Hepatocyte (in vitro differentiated cells): ENCODE data around the gene SENP7. TPM values are rescaled to one million over a fixed set of nuclear protein-coding genes. Genes with fewer than 3 reads are reported as not detected.
"Not testable (repeated sequence)": the region's sequence is repeated elsewhere in the genome, so short reads cannot be mapped to it uniquely, and the experiment has no call there.

Experiments
- DNase-seq: peaks from one replicate; pipeline ENCODE4 v3.0.0-alpha.2; 2016; ENCODE audit warnings: low spot score
- H2AFZ ChIP-seq: fragments of 200-600 bp; sonication (generic); 2 replicates; pipeline ENCODE4 v1.6.0; 2016; ENCODE audit warnings: antibody characterized with exemption, mild to moderate bottlenecking
- H3K27ac ChIP-seq: fragments of 200-600 bp; sonication (generic); 2 replicates; pipeline ENCODE4 v1.5.1; 2016; ENCODE audit warnings: mild to moderate bottlenecking
- H3K27me3 ChIP-seq: fragments of 200-600 bp; sonication (generic); 2 replicates; pipeline ENCODE4 v1.6.1; 2016
- H3K36me3 ChIP-seq: fragments of 200-600 bp; sonication (generic); replicated peaks from 2 replicates; pipeline ENCODE4 v1.5.1; 2016; ENCODE audit warnings: low read depth; ENCODE audit not compliant: insufficient read depth
- H3K4me1 ChIP-seq: fragments of 200-600 bp; sonication (generic); 2 replicates; pipeline ENCODE4 v1.5.1; 2016; ENCODE audit warnings: mild to moderate bottlenecking, moderate library complexity; ENCODE audit not compliant: insufficient read depth
- H3K4me2 ChIP-seq: fragments of 200-600 bp; sonication (generic); 2 replicates; pipeline ENCODE4 v1.6.0; 2016
- H3K4me3 ChIP-seq: fragments of 200-600 bp; sonication (generic); 2 replicates; pipeline ENCODE4 v1.5.1; 2016; ENCODE audit warnings: mild to moderate bottlenecking
- H3K79me2 ChIP-seq: fragments of 200-600 bp; sonication (generic); 2 replicates; pipeline ENCODE4 v1.6.0; 2017; ENCODE audit warnings: mild to moderate bottlenecking
- H3K9me2 ChIP-seq: fragments of 200-600 bp; sonication (generic); replicated peaks from 2 replicates; pipeline ENCODE4 v1.6.0; 2017; ENCODE audit warnings: mild to moderate bottlenecking; ENCODE audit not compliant: insufficient read depth
- H3K9me3 ChIP-seq: fragments of 200-600 bp; sonication (generic); 2 replicates; pipeline ENCODE4 v1.5.1; 2016; ENCODE audit warnings: low read depth, mild to moderate bottlenecking
- H4K20me1 ChIP-seq: fragments of 200-600 bp; sonication (generic); 2 replicates; pipeline ENCODE4 v1.6.0; 2016; ENCODE audit warnings: mild to moderate bottlenecking; ENCODE audit not compliant: insufficient read depth, poor library complexity, severe bottlenecking
- CTCF ChIP-seq: fragments of 200-600 bp; sonication (generic); IDR thresholded peaks from 2 replicates; pipeline ENCODE4 v1.5.1; 2016; ENCODE audit warnings: antibody characterized with exemption, mild to moderate bottlenecking; ENCODE audit not compliant: poor library complexity
- EZH2 ChIP-seq: fragments of 200-600 bp; sonication (generic); IDR thresholded peaks from 2 replicates; pipeline ENCODE4 v1.6.1; 2016; ENCODE audit warnings: antibody characterized with exemption, mild to moderate bottlenecking, borderline replicate concordance
- EZH2phosphoT487 ChIP-seq: fragments of 200-600 bp; sonication (generic); IDR thresholded peaks from one replicate; pipeline ENCODE4 v1.6.1; 2018; ENCODE audit warnings: antibody characterized with exemption, mild to moderate bottlenecking, low read depth, moderate library complexity; ENCODE audit not compliant: unreplicated experiment, severe bottlenecking
- whole genome bisulfite sequencing: methylation state at CpG from one replicate; pipeline ENCODE4 v1.1.6; 2016; ENCODE audit warnings: low lambda C conversion rate; ENCODE audit errors: missing lambda C conversion rate; 5-methylcytosine and 5-hydroxymethylcytosine counted together
- polyA plus RNA-seq: library from polyadenylated mRNA; unstranded; fragments of >200 nt; fragmentation: Nextera tagmentation; extraction: Ambion mirVana; gene quantifications from 2 replicates; pipeline ENCODE4 v1.2.1, GENCODE V29; 2016
- total RNA-seq: library from RNA; depleted of rRNA; stranded (reverse); fragments of >200 nt; gene quantifications from 2 replicates; pipeline ENCODE4 v1.2.3, GENCODE V29; 2014

SENP7 gene
- total and polyA plus RNA-seq, 2 experiments from 2014 or later, result 7.7 to 40.9 TPM

- H3K79me2 ChIP-seq, result no peaks in the 10 kb centered on the region
- H3K9me2 ChIP-seq, result no peaks in the 10 kb centered on the region
- no peaks in the 10 kb centered on the region for H3K27me3 ChIP-seq
- H3K4me3 ChIP-seq, result no peak overlapping the region
- H3K4me2 ChIP-seq, result no peak overlapping the region
- H4K20me1 ChIP-seq, result no peaks in the 10 kb centered on the region
- H3K4me1 ChIP-seq, result no peaks in the 10 kb centered on the region
- TF ChIP-seq EZH2 (no peak), EZH2phosphoT487 (no peak)
- no peaks in the 10 kb centered on the region for H3K36me3 ChIP-seq
- no peaks in the 10 kb centered on the region for H3K9me3 ChIP-seq
- no peak overlapping the region for H3K27ac ChIP-seq
- H2AFZ ChIP-seq, result no peak overlapping the region
- DNase-seq, result no peak
These were observed 29.9 kb upstream of the SENP7 start for GRCh38 chr3:101542957-101543356.

GRCh38 chr3:101536955-101537354 is 23.9 kb upstream of the SENP7 start:
- H3K9me2 ChIP-seq, H3K4me3 ChIP-seq, H3K79me2 ChIP-seq, H4K20me1 ChIP-seq, H3K36me3 ChIP-seq, H2AFZ ChIP-seq, H3K4me2 ChIP-seq, DNase-seq, H3K9me3 ChIP-seq, H3K27ac ChIP-seq, H3K27me3 ChIP-seq: not testable (repeated sequence)
- 88% methylated on average over 1 of the region's 1 CpG for WGBS
- peaks cover 26% of the 10 kb centered on the region for H3K4me1 ChIP-seq

GRCh38 chr3:101536266-101536665 is 23.3 kb upstream of the SENP7 start:
- TF ChIP-seq EZH2 (no peak), EZH2phosphoT487 (no peak), CTCF (no peak)
- 86% methylated on average over 1 of the region's 1 CpG for WGBS
- Histone ChIP-seq H2AFZ (no peak overlapping the region), H3K27ac (no peak overlapping the region), H3K4me2 (no peak overlapping the region), H3K4me1 (peaks cover 26% of the 10 kb centered on the region), H3K36me3 (no peaks in the 10 kb centered on the region), H4K20me1 (no peaks in the 10 kb centered on the region), H3K27me3 (no peaks in the 10 kb centered on the region), H3K4me3 (no peak overlapping the region), H3K9me3 (no peaks in the 10 kb centered on the region), H3K9me2 (no peaks in the 10 kb centered on the region), H3K79me2 (no peaks in the 10 kb centered on the region)
- no peak for DNase-seq

- WGBS, result 98% methylated on average over 5 of the region's 5 CpGs
- Histone ChIP-seq H3K4me1 (peaks cover 30% of the 10 kb centered on the region), H4K20me1 (no peaks in the 10 kb centered on the region)
These were observed 22.2 kb upstream of the SENP7 start for GRCh38 chr3:101535221-101535620.

More at GRCh38 chr3:101535221-101535620, 22.2 kb upstream of the SENP7 start:
- no peak overlapping the region for H2AFZ ChIP-seq
- no peaks in the 10 kb centered on the region for H3K36me3 ChIP-seq
- no peak overlapping the region for H3K4me3 ChIP-seq
- no peak overlapping the region for H3K4me2 ChIP-seq
- no peaks in the 10 kb centered on the region for H3K79me2 ChIP-seq
- no peak for TF ChIP-seq EZH2phosphoT487
- no peak for TF ChIP-seq EZH2
- TF ChIP-seq CTCF, result no peak
- H3K27ac ChIP-seq, result no peak overlapping the region
- H3K9me3 ChIP-seq, result no peaks in the 10 kb centered on the region
- no peaks in the 10 kb centered on the region for H3K27me3 ChIP-seq
- H3K9me2 ChIP-seq, result no peaks in the 10 kb centered on the region
- DNase-seq, result no peak
